ENCODE measurements around the gene LRRC74A.

GRCh38 chr14:76917158-76917596, 91.0 kb downstream of the LRRC74A start:
- TF ChIP-seq, protein P1, sequence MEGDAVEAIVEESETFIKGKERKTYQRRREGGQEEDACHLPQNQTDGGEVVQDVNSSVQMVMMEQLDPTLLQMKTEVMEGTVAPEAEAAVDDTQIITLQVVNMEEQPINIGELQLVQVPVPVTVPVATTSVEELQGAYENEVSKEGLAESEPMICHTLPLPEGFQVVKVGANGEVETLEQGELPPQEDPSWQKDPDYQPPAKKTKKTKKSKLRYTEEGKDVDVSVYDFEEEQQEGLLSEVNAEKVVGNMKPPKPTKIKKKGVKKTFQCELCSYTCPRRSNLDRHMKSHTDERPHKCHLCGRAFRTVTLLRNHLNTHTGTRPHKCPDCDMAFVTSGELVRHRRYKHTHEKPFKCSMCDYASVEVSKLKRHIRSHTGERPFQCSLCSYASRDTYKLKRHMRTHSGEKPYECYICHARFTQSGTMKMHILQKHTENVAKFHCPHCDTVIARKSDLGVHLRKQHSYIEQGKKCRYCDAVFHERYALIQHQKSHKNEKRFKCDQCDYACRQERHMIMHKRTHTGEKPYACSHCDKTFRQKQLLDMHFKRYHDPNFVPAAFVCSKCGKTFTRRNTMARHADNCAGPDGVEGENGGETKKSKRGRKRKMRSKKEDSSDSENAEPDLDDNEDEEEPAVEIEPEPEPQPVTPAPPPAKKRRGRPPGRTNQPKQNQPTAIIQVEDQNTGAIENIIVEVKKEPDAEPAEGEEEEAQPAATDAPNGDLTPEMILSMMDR (optimal IDR thresholded peaks at IDR 0.05 in 1 of 3, IDR thresholded peaks at IDR 0.05 in 1 of 3, conservative IDR thresholded peaks at IDR 0.05 in 1 of 3; ENCODE audit: extremely low read depth in 1 of 3, insufficient read depth in 2 of 3, low read length in 3 of 3) = peak in 2 of 3 experiments; percentile 91 to 92
- no peak for TF ChIP-seq EZH2 (IDR thresholded peaks at IDR 0.05; ENCODE audit: low read length)

Measured in keratinocyte (primary cell).